NOMO-1 treated with dmso at 0.1 percent for 144 hours (cell line): Measurements from ENCODE around the gene DDX10.
"Not testable (repeated sequence)": the region's sequence is repeated elsewhere in the genome, so short reads cannot be mapped to it uniquely, and the experiment has no call there.

Experiments used
- DNase-seq: peaks from one replicate; lab custom pipeline; 2025; ENCODE audit not compliant: unreplicated experiment; lab: John Stamatoyannopoulos, UW

DDX10 gene

GRCh38 chr11:108766596-108767173 is 101.8 kb downstream of the DDX10 start:
- no peak for DNase-seq

GRCh38 chr11:108768370-108768769 is 103.5 kb downstream of the DDX10 start:
- DNase-seq, result no peak

GRCh38 chr11:108768964-108769363 is 104.1 kb downstream of the DDX10 start:
- DNase-seq, result no peak

- no peak for DNase-seq
Measured at GRCh38 chr11:108774037-108774730, 109.3 kb downstream of the DDX10 start.

GRCh38 chr11:108775324-108775723 is 110.5 kb downstream of the DDX10 start:
- DNase-seq, result no peak

GRCh38 chr11:108779147-108779546 is 114.3 kb downstream of the DDX10 start:
- not testable (repeated sequence) for DNase-seq

- no peak for DNase-seq
Measured at GRCh38 chr11:108780119-108780518, 115.2 kb downstream of the DDX10 start.

- DNase-seq, result no peak
Measured at GRCh38 chr11:108781946-108782345, 117.1 kb downstream of the DDX10 start.

- no peak for DNase-seq
Measured at GRCh38 chr11:108786281-108786990, 121.6 kb downstream of the DDX10 start.

- DNase-seq, result no peak
Measured at GRCh38 chr11:108787105-108787504, 122.2 kb downstream of the DDX10 start.

GRCh38 chr11:108788565-108789199 is 123.8 kb downstream of the DDX10 start:
- no peak for DNase-seq

GRCh38 chr11:108790501-108791299 is 125.8 kb downstream of the DDX10 start:
- DNase-seq, result no peak

- no peak for DNase-seq
Measured at GRCh38 chr11:108793138-108793537, 128.3 kb downstream of the DDX10 start.

GRCh38 chr11:108793611-108794010 is 128.7 kb downstream of the DDX10 start:
- no peak for DNase-seq

- no peak for DNase-seq
Measured at GRCh38 chr11:108796551-108796950, 131.7 kb downstream of the DDX10 start.

GRCh38 chr11:108797578-108798100 is 132.8 kb downstream of the DDX10 start:
- DNase-seq, result no peak

- no peak for DNase-seq
Measured at GRCh38 chr11:108802492-108802891, 137.6 kb downstream of the DDX10 start.

GRCh38 chr11:108803776-108804175 is 138.9 kb downstream of the DDX10 start:
- no peak for DNase-seq

- no peak for DNase-seq
Measured at GRCh38 chr11:108804511-108804910, 139.6 kb downstream of the DDX10 start.

- no peak for DNase-seq
Measured at GRCh38 chr11:108805030-108805429, 140.2 kb downstream of the DDX10 start.

GRCh38 chr11:108807262-108807661 is 142.4 kb downstream of the DDX10 start:
- DNase-seq, result no peak
